Measurements from ENCODE around the gene PLEKHA7.

The PLEKHA7 gene

GRCh38 chr11:16804104-16804947 lies 209.9 kb downstream of the PLEKHA7 start:
- Histone ChIP-seq H4K20me1 (ENCODE audit: insufficient read depth) (no peaks in the 10 kb centered on the region), H3K9ac (no peak overlapping the region), H3K4me1 (ENCODE audit: low read depth, poor library complexity, severe bottlenecking) (no peaks in the 10 kb centered on the region), H3K27ac (no peak overlapping the region), H2AFZ (ENCODE audit: low read depth) (no peak overlapping the region), H3K36me3 (ENCODE audit: insufficient read depth) (no peaks in the 10 kb centered on the region), H3K27me3 (ENCODE audit: insufficient read depth, low read depth) (no peaks in the 10 kb centered on the region), H3K4me3 (IDR thresholded peaks at IDR 0.05; ENCODE audit: insufficient read depth, low read depth, low read length) (no peak overlapping the region), H3K79me2 (ENCODE audit: insufficient read depth, low read depth) (no peaks in the 10 kb centered on the region), H3K4me2 (no peak overlapping the region)
- no peak for TF ChIP-seq CTCF (conservative IDR thresholded peaks at IDR 0.05; ENCODE audit: low read depth, low read length)

- H2AFZ ChIP-seq (ENCODE audit: low read depth): no peak overlapping the region
- H3K79me2 ChIP-seq (ENCODE audit: insufficient read depth, low read depth): no peaks in the 10 kb centered on the region
- H3K27me3 ChIP-seq (ENCODE audit: insufficient read depth, low read depth): no peaks in the 10 kb centered on the region
- no peak overlapping the region for H3K27ac ChIP-seq
- no peak overlapping the region for H3K9ac ChIP-seq
- no peak for TF ChIP-seq CTCF (conservative IDR thresholded peaks at IDR 0.05; ENCODE audit: low read depth, low read length)
- no peak overlapping the region for H3K4me3 ChIP-seq (IDR thresholded peaks at IDR 0.05; ENCODE audit: insufficient read depth, low read depth, low read length)
- no peak overlapping the region for H3K4me2 ChIP-seq
- no peaks in the 10 kb centered on the region for H3K36me3 ChIP-seq (ENCODE audit: insufficient read depth)
- H4K20me1 ChIP-seq (ENCODE audit: insufficient read depth): no peaks in the 10 kb centered on the region
- H3K4me1 ChIP-seq (ENCODE audit: low read depth, poor library complexity, severe bottlenecking): no peaks in the 10 kb centered on the region
Measured at GRCh38 chr11:16801288-16801980, 212.8 kb downstream of the PLEKHA7 start.

- Histone ChIP-seq H4K20me1 (ENCODE audit: insufficient read depth) (no peaks in the 10 kb centered on the region), H3K4me1 (ENCODE audit: low read depth, poor library complexity, severe bottlenecking) (no peaks in the 10 kb centered on the region), H3K79me2 (ENCODE audit: insufficient read depth, low read depth) (no peaks in the 10 kb centered on the region), H3K27ac (no peak overlapping the region), H3K27me3 (ENCODE audit: insufficient read depth, low read depth) (no peaks in the 10 kb centered on the region), H3K4me3 (IDR thresholded peaks at IDR 0.05; ENCODE audit: insufficient read depth, low read depth, low read length) (no peak overlapping the region), H2AFZ (ENCODE audit: low read depth) (no peak overlapping the region), H3K9ac (no peak overlapping the region), H3K4me2 (no peak overlapping the region), H3K36me3 (ENCODE audit: insufficient read depth) (no peaks in the 10 kb centered on the region)
- TF ChIP-seq CTCF (conservative IDR thresholded peaks at IDR 0.05; ENCODE audit: low read depth, low read length): no peak
Measured at GRCh38 chr11:16800382-16800781, 213.8 kb downstream of the PLEKHA7 start.

- Histone ChIP-seq H2AFZ (ENCODE audit: low read depth) (no peak overlapping the region), H4K20me1 (ENCODE audit: insufficient read depth) (no peaks in the 10 kb centered on the region), H3K4me1 (ENCODE audit: low read depth, poor library complexity, severe bottlenecking) (no peaks in the 10 kb centered on the region), H3K9ac (no peak overlapping the region), H3K27me3 (ENCODE audit: insufficient read depth, low read depth) (no peaks in the 10 kb centered on the region), H3K79me2 (ENCODE audit: insufficient read depth, low read depth) (no peaks in the 10 kb centered on the region), H3K4me2 (no peak overlapping the region), H3K27ac (no peak overlapping the region), H3K36me3 (ENCODE audit: insufficient read depth) (no peaks in the 10 kb centered on the region), H3K4me3 (IDR thresholded peaks at IDR 0.05; ENCODE audit: insufficient read depth, low read depth, low read length) (no peak overlapping the region)
- TF ChIP-seq CTCF (conservative IDR thresholded peaks at IDR 0.05; ENCODE audit: low read depth, low read length): no peak
Measured at GRCh38 chr11:16799890-16800289, 214.3 kb downstream of the PLEKHA7 start.
